DMS153 treated with DMSO at 0.1 percent for 48 hours (cell line): ENCODE results near the gene ASCL5.

Experiments used
- DNase-seq: peaks from one replicate; lab custom pipeline; 2025; ENCODE audit not compliant: unreplicated experiment; lab: John Stamatoyannopoulos, UW

The ASCL5 gene

GRCh38 chr1:201153474-201154388, 26.7 kb upstream of the ASCL5 start:
- DNase-seq, result no peak

- DNase-seq, result peak; percentile 36
Measured at GRCh38 chr1:201149400-201149799, 22.4 kb upstream of the ASCL5 start.

- DNase-seq, result no peak
Measured at GRCh38 chr1:201147396-201148015, 20.5 kb upstream of the ASCL5 start.

- DNase-seq, result no peak
Measured at GRCh38 chr1:201146626-201147390, 19.8 kb upstream of the ASCL5 start.

DNA sequence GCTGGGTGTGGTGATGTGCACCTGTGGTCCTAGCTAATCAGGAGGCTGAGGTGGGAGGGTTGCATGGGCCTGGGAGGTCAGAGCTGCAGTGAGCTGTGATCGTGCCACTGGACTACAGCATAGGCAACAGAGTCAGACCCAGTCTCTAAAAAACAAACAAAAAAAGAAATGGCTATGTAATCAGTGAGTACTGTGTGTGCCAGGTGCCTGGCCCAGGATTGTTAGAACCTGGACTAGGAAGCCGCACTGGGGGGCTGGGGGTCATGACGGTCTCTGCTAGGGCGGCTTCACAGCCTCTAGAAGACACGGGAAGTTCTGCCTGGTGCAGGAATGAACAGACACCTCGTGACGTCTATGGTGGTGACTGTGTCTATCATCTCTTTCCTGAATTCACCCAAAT, 18.8 kb upstream of the ASCL5 start:
- DNase-seq, result no peak

DNA sequence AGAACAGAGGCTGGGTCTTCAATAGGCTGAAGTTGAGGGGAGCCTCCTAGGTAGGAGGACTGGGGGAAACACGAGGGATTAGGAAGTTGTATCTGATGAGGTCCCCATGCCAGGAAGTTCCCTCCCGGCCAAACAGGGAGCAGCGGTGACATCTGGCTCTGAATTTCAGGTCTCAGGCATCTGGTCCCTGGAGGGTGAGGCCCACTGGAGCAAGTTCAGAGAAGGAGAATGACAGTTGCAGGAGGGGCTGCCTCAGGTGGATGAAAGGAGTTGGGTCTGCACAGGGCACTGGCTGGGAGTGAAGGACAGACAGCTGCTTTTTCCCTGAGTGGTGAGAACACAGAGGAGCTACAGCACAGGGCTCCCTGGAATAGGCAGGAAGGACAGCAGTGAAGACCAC, 18.1 kb upstream of the ASCL5 start:
- no peak for DNase-seq

- no peak for DNase-seq
Measured at GRCh38 chr1:201144701-201145100, 17.7 kb upstream of the ASCL5 start.

DNA sequence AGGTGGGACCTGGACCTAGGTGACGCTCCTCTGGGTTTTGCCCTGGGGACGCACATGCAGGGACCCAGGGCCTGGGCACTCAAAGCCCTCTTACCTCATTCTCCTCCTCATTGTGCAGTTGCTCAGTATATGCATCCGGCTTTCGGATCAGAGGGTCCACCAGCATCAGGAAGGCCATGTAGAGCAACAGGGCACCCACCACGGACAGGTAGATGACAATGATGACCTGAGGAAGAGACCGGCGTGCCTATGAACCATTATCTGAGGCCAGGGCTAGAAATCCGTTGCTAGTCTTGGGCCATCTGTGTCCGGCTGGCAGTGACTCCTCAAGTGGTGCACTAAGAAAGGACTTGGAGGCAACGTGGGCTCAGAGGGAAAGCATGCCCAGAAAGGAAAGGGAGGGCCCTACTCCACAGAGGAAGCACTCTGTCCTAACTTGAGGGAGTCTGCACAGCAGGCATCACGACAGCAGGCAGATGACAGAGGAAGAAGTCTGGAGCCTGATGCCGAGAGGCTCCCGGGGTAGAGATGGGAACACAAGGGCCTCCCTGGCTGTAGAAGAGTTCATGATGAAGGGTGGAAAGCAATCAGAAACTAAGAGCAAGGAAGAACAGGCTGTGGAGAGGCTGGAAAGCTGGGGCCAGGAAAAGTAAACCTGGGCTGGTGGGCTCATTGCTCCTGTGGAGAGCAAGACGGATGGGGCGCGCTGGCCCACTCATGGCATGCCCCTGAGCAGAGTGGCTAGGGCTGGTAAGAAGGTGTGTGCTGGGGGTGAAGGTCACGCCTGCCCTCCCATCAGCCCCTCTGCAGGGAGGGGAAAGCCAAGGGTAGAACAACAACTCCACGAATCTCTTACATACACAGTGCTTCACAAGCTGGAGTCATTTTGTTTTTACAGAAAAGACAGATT, 17.0 kb upstream of the ASCL5 start:
- no peak for DNase-seq

- no peak for DNase-seq
Measured at GRCh38 chr1:201142849-201143725, 16.1 kb upstream of the ASCL5 start.

- DNase-seq, result no peak
Measured at GRCh38 chr1:201142011-201142848, 15.2 kb upstream of the ASCL5 start.

DNA sequence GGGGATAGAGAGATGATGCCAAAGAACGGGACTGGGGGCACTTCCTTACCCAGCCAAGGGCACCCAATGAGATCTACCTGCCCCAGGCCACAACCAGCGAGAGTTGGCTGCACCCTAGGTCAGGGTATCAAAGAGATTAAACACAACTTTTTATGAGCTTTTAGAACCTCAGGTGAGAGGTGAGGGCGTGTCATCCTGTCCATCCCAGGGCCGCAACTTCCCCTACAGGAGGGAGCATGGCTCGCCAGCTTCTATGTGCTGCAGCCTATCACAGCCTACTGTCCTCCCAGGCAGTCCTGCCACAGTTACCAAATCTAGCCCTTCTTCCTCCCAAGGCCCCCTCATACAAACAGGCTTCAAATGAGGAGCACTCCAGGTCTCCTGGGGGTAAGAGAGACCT, 14.4 kb upstream of the ASCL5 start:
- no peak for DNase-seq

DNA sequence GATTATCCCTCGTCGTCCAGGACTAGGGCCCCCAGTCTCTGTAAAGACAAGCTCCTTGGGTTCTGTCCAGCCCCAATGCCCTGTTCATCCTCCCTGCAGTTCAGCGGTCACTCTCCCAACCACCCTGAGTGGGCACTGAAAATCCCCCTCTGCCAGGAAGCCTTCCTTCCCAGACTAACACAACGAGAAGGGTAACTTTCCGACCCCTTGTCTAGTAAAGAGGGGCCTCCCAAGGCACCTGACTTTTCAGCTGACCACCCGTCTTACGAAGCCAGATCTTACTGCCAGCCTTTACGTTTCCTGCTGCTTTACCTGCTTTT, 13.9 kb upstream of the ASCL5 start:
- no peak for DNase-seq

DNA sequence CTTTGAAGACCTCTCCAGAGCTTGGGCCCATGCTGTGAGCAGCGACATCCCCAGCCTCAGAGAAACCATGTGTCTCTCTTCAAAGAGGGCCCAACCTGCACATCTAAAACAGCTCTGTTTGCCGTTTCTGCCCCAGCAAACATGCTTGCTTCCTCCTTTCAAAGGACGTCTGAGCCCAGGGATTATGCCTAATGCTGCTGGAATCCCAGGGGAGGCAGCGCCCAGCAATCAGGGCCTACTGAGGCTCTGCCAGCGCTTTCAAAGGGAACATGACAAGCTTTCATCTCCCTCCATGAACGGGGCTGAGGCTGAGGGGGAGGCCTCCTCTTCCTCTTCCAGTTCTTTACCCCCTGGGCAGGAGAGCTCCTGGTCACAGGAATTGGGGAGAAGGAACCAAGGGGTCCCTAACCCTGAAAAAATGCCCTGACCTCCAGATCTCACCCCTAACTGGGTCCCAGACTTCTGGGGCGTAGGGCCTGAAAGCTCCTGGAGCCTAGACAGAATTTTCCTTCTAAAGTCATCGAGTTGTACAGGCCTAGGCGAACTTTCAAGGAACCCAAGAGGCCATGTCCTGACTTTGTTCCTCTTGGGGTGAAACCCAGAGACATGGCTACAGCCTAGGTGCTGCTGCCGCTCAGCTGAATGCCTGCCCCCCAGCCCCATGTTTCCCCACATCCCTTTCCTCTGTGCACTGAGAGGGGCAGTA, 13.4 kb upstream of the ASCL5 start:
- DNase-seq, result peak; percentile 60

GRCh38 chr1:201139756-201140155, 12.8 kb upstream of the ASCL5 start:
- no peak for DNase-seq

DNA sequence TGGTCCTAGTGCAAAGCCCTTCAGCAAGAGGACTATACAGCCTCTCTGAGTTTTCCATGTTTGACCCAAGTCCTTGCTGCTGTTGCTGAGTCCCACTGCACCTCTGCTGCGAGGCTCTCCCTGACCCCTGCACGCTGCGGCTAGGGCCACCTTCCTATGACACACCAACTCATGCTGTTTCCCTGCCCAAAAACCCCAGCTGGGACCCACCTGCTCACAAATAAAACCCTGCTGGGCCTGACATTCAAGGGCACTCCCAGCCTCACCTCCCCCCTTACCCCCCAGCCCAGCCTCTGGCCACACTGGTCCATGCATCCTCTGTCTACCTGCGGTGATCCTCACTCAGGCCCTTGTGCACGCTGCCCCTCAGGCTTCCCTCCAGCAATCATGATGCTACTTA, 12.3 kb upstream of the ASCL5 start:
- DNase-seq, result no peak

- DNase-seq, result no peak
Measured at GRCh38 chr1:201138311-201138840, 11.4 kb upstream of the ASCL5 start.

- no peak for DNase-seq
Measured at GRCh38 chr1:201137579-201138310, 10.8 kb upstream of the ASCL5 start.

GRCh38 chr1:201137024-201137392, 10.0 kb upstream of the ASCL5 start:
- no peak for DNase-seq
